HG03354 (cell line): Measurements from ENCODE around the gene USP17L18.
"Not testable (repeated sequence)": the region's sequence is repeated elsewhere in the genome, so short reads cannot be mapped to it uniquely, and the experiment has no call there.

Experiments used
- ATAC-seq: cut with Tn5 transposase; IDR thresholded peaks from one replicate; pipeline ENCODE4 v1.9.1; 2021; ENCODE audit warnings: mild to moderate bottlenecking; ENCODE audit not compliant: unreplicated experiment, poor library complexity, severe bottlenecking

USP17L18 gene, protein sequence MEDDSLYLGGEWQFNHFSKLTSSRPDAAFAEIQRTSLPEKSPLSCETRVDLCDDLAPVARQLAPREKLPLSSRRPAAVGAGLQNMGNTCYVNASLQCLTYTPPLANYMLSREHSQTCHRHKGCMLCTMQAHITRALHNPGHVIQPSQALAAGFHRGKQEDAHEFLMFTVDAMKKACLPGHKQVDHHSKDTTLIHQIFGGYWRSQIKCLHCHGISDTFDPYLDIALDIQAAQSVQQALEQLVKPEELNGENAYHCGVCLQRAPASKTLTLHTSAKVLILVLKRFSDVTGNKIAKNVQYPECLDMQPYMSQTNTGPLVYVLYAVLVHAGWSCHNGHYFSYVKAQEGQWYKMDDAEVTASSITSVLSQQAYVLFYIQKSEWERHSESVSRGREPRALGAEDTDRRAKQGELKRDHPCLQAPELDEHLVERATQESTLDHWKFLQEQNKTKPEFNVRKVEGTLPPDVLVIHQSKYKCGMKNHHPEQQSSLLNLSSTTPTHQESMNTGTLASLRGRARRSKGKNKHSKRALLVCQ

DNA sequence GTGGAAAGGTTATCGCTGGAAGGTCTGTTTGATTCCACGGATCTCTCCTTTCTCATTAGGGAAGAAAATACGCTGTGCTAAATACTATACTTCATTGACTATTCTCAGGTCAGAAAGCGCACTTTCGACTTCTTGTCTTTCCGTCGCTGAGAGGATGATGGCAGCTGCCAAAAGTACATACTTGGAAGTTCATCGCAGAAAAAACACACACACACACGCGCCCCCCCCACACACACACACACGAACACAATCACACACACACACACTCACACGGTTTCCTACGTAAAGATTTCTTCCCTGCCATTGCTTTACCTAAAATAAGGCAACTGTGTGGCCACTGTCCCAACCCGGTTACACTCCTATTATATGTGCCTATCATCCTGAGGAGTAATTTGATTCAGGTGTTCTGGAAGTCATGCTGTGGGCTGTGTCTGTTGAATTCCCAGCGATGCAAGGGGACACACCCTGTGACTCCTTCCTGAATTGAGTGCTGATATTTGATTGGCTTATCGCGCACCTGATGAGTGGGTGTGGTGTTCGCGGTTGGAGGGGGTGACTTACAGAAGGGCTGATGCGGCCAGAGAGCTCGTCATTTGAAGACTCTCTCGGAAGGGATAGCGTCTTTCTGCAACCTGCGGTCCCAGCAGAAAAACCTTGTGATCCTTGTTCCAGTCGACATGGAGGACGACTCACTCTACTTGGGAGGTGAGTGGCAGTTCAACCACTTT is at the start of gene USP17L18:
TSS of gene USP17L18 (plus strand) at position 678 of the 728 bp plus-strand sequence. CDS start at position 678, 0 bp downstream.
- ATAC-seq, result not testable (repeated sequence)

DNA sequence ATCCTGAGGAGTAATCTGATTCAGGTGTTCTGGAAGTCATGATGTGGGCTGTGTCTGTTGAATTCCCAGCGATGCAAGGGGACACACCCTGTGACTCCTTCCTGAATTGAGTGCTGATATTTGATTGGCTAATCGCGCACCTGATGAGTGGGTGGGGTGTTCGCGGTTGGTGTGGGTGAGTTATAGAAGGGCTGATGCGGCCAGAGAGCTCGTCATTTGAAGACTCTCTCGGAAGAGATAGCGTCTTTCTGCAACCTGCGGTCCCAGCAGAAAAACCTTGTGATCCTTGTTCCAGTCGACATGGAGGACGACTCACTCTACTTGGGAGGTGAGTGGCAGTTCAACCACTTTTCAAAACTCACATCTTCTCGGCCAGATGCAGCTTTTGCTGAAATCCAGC is 38.1 kb upstream of the USP17L18 start, which contains the start of gene USP17L10:
TSS of gene USP17L10 (plus strand) at position 301 of the 400 bp plus-strand sequence. CDS start at position 301, 0 bp downstream.
- not testable (repeated sequence) for ATAC-seq

DNA sequence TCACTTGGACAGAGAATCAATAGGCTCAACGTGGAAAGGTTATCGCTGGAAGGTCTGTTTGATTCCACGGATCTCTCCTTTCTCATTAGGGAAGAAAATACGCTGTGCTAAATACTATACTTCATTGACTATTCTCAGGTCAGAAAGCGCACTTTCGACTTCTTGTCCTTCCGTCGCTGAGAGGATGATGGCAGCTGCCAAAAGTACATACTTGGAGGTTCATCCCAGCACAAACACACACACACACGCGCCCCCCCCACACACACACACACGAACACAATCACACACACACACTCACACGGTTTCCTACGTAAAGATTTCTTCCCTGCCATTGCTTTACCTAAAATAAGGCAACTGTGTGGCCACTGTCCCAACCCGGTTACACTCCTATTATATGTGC is 33.7 kb upstream of the USP17L18 start:
- ATAC-seq, result not testable (repeated sequence)

DNA sequence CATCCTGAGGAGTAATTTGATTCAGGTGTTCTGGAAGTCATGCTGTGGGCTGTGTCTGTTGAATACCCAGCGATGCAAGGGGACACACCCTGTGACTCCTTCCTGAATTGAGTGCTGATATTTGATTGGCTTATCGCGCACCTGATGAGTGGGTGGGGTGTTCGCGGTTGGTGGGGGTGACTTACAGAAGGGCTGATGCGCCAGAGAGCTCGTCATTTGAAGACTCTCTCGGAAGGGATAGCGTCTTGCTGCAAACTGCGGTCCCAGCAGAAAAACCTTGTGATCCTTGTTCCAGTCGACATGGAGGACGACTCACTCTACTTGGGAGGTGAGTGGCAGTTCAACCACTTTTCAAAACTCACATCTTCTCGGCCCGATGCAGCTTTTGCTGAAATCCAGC is 33.3 kb upstream of the USP17L18 start, which contains the start of gene USP17L11:
TSS of gene USP17L11 (plus strand) at position 301 of the 400 bp plus-strand sequence. CDS start at position 301, 0 bp downstream.
- not testable (repeated sequence) for ATAC-seq

DNA sequence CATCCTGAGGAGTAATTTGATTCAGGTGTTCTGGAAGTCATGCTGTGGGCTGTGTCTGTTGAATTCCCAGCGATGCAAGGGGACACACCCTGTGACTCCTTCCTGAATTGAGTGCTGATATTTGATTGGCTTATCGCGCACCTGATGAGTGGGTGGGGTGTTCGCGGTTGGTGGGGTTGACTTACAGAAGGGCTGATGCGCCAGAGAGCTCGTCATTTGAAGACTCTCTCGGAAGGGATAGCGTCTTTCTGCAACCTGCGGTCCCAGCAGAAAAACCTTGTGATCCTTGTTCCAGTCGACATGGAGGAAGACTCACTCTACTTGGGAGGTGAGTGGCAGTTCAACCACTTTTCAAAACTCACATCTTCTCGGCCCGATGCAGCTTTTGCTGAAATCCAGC is 28.6 kb upstream of the USP17L18 start, which contains the start of gene USP17L12:
TSS of gene USP17L12 (plus strand) at position 301 of the 400 bp plus-strand sequence. CDS start at position 301, 0 bp downstream.
- ATAC-seq, result not testable (repeated sequence)

DNA sequence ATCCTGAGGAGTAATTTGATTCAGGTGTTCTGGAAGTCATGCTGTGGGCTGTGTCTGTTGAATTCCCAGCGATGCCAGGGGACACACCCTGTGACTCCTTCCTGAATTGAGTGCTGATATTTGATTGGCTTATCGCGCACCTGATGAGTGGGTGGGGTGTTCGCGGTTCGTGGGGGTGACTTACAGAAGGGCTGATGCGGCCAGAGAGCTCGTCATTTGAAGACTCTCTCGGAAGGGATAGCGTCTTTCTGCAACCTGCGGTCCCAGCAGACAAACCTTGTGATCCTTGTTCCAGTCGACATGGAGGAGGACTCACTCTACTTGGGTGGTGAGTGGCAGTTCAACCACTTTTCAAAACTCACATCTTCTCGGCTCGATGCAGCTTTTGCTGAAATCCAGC is 23.8 kb upstream of the USP17L18 start, which contains the start of gene USP17L13:
TSS of gene USP17L13 (plus strand) at position 301 of the 400 bp plus-strand sequence. CDS start at position 301, 0 bp downstream.
- not testable (repeated sequence) for ATAC-seq

DNA sequence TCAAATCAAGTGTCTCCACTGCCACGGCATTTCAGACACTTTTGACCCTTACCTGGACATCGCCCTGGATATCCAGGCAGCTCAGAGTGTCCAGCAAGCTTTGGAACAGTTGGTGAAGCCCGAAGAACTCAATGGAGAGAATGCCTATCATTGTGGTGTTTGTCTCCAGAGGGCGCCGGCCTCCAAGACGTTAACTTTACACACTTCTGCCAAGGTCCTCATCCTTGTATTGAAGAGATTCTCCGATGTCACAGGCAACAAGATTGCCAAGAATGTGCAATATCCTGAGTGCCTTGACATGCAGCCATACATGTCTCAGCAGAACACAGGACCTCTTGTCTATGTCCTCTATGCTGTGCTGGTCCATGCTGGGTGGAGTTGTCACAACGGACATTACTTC is 18.2 kb upstream of the USP17L18 start:
- ATAC-seq, result not testable (repeated sequence)

DNA sequence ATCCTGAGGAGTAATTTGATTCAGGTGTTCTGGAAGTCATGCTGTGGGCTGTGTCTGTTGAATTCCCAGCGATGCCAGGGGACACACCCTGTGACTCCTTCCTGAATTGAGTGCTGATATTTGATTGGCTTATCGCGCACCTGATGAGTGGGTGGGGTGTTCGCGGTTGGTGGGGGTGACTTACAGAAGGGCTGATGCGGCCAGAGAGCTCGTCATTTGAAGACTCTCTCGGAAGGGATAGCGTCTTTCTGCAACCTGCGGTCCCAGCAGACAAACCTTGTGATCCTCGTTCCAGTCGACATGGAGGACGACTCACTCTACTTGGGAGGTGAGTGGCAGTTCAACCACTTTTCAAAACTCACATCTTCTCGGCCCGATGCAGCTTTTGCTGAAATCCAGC is 14.3 kb upstream of the USP17L18 start, which contains the start of gene USP17L15:
TSS of gene USP17L15 (plus strand) at position 301 of the 400 bp plus-strand sequence. CDS start at position 301, 0 bp downstream.
- ATAC-seq, result not testable (repeated sequence)

DNA sequence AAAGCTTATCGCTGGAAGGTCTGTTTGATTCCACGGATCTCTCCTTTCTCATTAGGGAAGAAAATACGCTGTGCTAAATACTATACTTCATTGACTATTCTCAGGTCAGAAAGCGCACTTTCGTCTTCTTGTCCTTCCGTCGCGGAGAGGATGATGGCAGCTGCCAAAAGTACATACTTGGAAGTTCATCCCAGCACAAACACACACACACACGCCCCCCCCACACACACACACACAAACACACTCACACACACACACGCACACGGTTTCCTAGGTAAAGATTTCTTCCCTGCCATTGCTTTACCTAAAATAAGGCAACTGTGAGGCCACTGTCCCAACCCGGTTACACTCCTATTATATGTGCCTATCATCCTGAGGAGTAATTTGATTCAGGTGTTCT is 10.0 kb upstream of the USP17L18 start:
- ATAC-seq, result not testable (repeated sequence)

DNA sequence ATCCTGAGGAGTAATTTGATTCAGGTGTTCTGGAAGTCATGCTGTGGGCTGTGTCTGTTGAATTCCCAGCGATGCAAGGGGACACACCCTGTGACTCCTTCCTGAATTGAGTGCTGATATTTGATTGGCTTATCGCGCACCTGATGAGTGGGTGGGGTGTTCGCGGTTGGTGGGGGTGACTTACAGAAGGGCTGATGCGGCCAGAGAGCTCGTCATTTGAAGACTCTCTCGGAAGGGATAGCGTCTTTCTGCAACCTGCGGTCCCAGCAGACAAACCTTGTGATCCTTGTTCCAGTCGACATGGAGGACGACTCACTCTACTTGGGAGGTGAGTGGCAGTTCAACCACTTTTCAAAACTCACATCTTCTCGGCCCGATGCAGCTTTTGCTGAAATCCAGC is 4.9 kb upstream of the USP17L18 start, which contains the start of gene USP17L17:
TSS of gene USP17L17 (plus strand) at position 301 of the 400 bp plus-strand sequence. CDS start at position 301, 0 bp downstream.
- not testable (repeated sequence) for ATAC-seq

DNA sequence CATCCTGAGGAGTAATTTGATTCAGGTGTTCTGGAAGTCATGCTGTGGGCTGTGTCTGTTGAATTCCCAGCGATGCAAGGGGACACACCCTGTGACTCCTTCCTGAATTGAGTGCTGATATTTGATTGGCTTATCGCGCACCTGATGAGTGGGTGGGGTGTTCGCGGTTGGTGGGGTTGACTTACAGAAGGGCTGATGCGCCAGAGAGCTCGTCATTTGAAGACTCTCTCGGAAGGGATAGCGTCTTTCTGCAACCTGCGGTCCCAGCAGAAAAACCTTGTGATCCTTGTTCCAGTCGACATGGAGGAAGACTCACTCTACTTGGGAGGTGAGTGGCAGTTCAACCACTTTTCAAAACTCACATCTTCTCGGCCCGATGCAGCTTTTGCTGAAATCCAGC is 4.6 kb downstream of the USP17L18 start, which contains the start of gene USP17L19:
TSS of gene USP17L19 (plus strand) at position 301 of the 400 bp plus-strand sequence. CDS start at position 301, 0 bp downstream.
- ATAC-seq, result not testable (repeated sequence)

DNA sequence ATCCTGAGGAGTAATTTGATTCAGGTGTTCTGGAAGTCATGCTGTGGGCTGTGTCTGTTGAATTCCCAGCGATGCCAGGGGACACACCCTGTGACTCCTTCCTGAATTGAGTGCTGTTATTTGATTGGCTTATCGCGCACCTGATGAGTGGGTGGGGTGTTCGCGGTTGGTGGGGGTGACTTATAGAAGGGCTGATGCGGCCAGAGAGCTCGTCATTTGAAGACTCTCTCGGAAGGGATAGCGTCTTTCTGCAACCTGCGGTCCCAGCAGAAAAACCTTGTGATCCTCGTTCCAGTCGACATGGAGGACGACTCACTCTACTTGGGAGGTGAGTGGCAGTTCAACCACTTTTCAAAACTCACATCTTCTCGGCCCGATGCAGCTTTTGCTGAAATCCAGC is 9.4 kb downstream of the USP17L18 start, which contains the start of gene USP17L20:
TSS of gene USP17L20 (plus strand) at position 301 of the 400 bp plus-strand sequence. CDS start at position 301, 0 bp downstream.
- ATAC-seq, result not testable (repeated sequence)

DNA sequence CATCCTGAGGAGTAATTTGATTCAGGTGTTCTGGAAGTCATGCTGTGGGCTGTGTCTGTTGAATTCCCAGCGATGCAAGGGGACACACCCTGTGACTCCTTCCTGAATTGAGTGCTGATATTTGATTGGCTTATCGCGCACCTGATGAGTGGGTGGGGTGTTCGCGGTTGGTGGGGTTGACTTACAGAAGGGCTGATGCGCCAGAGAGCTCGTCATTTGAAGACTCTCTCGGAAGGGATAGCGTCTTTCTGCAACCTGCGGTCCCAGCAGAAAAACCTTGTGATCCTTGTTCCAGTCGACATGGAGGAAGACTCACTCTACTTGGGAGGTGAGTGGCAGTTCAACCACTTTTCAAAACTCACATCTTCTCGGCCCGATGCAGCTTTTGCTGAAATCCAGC is 14.1 kb downstream of the USP17L18 start, which contains the start of gene USP17L21:
TSS of gene USP17L21 (plus strand) at position 301 of the 400 bp plus-strand sequence. CDS start at position 301, 0 bp downstream.
- ATAC-seq, result not testable (repeated sequence)

DNA sequence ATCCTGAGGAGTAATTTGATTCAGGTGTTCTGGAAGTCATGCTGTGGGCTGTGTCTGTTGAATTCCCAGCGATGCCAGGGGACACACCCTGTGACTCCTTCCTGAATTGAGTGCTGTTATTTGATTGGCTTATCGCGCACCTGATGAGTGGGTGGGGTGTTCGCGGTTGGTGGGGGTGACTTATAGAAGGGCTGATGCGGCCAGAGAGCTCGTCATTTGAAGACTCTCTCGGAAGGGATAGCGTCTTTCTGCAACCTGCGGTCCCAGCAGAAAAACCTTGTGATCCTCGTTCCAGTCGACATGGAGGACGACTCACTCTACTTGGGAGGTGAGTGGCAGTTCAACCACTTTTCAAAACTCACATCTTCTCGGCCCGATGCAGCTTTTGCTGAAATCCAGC is 18.9 kb downstream of the USP17L18 start, which contains the start of gene USP17L22:
TSS of gene USP17L22 (plus strand) at position 301 of the 400 bp plus-strand sequence. CDS start at position 301, 0 bp downstream.
- not testable (repeated sequence) for ATAC-seq

DNA sequence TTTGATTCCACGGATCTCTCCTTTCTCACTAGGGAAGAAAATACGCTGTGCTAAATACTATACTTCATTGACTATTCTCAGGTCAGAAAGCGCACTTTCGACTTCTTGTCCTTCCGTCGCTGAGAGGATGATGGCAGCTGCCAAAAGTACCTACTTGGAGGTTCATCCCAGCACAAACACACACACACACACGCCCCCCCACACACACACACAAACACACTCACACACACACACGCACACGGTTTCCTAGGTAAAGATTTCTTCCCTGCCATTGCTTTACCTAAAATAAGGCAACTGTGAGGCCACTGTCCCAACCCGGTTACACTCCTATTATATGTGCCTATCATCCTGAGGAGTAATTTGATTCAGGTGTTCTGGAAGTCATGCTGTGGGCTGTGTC is 23.3 kb downstream of the USP17L18 start:
- not testable (repeated sequence) for ATAC-seq
